ENCODE results near the gene ZNF865. TPM values are rescaled to one million over a fixed set of nuclear protein-coding genes. Genes with fewer than 3 reads are reported as not detected.

ZNF865 gene
- total RNA-seq, result 1.2 and 2.0 TPM in 2 replicates

DNA sequence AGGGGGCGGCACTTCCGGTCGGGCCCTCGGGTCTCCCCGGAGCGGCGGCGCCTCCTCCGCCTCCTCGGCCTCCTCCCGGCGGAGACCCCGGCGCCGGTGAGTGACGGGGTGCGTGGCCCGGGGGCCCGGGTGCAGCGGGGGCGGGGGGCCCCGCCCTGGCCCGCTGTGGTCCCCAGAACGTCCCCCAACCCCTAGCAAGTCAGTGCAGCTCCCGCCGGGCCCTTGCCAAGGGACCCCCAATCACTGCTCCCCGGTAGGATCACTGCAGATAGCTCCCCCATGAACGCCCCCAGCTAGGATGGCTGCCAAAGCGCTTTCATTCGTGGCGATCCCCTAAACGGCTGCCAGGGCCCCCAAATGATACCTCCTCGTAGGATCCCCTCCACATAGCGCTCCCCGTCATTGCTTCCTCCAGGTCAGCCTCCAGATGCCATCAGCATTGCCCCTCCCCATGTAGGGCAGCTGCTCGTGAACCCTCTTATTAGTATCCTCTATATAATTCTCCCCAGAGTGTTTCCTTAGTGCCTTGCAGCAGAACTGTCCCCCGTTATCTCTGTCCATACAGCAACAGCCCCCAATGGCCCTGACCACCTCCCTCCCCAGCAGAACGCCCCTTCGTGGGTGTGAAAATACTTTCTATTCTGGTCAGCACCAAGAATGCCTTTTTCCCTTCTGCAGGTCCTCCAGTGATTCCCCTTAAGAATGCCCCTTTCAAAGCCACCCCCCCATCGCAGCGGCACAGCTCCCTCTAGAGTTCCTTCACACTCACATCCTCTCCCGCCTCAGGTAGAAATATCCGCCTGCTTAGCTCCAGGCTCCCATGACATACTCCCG lies at the start of gene ZNF865:
Gene ZNF865 (plus strand): TSS at position 11 of the 834 bp plus-strand sequence. CDS start 7,972 bp downstream, outside the sequence.

GRCh38 chr19:55580628-55581144 lies 24.8 kb upstream of the ZNF865 start, which contains the start of gene ZNF579:
Gene ZNF579, minus strand, starts transcription at chr19:55580848. Its CDS starts 1,209 bp downstream, at chr19:55579639.

DNA sequence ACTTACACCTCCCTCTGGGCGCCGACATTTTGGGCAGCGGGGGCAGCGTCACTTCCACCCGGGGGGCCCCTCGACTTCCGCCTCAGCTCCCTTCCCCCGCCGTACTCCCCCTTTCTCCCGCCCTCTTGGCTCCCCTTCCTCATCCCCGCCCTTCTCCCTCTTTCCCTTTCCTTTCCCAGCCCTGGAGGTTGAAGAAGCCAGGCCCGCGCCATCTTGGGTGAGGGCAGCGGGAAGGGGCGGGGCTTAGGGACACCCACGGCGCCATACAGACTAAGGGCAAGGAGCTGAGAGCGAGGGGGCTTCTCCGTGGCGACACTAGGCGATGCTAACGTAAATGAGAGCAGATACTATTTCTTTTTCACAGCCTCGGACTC lies 6.0 kb upstream of the ZNF865 start, which contains the start of gene FIZ1:
Gene FIZ1 (minus strand): TSS at position 50 of the 374 bp plus-strand sequence. CDS start 1,652 bp downstream, outside the sequence.

GRCh38 chr19:55599842-55600661 lies 5.4 kb upstream of the ZNF865 start, which contains the start of gene ZNF524:
Gene ZNF524, plus strand, starts transcription at chr19:55600288. Its CDS starts 1,825 bp downstream, at chr19:55602113.

GRCh38 chr19:55624109-55625003 lies 18.9 kb downstream of the ZNF865 start, which contains the start of gene ZNF784:
Gene ZNF784, minus strand, starts transcription at chr19:55624566. Its CDS starts 5 bp downstream, at chr19:55624561.

DNA sequence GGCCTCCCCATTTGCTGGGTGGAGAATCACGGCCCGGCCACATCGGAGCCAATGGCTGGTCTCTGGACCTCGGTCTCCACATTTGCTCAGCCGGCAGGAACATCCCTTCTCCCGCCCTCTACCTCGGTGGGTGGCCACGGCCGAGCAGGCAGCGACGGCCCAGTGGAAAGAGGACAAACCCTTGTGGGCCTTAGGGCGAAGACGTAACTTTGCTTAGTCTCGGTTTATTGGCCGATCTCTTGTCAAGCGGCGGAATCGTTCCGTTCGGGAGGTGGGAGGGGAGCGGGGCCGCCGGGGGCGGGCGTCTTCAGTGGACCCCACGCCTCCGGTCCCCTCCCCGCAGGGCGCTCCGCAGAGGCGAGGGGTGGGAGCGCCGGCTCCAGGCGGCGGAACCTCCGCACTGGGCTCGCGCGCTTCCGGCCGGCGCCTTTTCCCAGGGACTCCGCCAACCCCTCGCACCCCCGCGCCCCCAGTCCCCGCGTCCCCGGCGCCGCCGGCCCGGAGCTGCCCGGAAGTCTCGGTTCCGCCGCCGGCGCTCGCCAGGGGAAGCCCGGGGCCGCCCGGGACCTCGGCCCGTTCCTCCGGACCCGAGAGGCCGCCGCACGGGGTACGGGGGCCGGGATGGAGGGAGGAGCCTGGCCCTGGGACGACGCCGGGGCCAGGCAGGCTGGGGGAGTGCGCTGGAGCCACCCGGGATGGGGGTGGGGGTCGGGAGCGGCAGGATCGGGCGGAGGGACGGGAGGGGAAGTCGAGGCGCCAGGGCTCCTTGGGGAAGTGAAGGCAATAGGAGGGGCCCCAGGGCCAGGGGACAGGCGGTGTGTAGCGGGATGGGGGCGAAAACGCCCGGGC lies 35.4 kb downstream of the ZNF865 start, which contains the start of gene ZNF580:
Gene ZNF580 (plus strand): TSS at position 426 of the 849 bp plus-strand sequence. CDS start 1,507 bp downstream, outside the sequence.

DNA sequence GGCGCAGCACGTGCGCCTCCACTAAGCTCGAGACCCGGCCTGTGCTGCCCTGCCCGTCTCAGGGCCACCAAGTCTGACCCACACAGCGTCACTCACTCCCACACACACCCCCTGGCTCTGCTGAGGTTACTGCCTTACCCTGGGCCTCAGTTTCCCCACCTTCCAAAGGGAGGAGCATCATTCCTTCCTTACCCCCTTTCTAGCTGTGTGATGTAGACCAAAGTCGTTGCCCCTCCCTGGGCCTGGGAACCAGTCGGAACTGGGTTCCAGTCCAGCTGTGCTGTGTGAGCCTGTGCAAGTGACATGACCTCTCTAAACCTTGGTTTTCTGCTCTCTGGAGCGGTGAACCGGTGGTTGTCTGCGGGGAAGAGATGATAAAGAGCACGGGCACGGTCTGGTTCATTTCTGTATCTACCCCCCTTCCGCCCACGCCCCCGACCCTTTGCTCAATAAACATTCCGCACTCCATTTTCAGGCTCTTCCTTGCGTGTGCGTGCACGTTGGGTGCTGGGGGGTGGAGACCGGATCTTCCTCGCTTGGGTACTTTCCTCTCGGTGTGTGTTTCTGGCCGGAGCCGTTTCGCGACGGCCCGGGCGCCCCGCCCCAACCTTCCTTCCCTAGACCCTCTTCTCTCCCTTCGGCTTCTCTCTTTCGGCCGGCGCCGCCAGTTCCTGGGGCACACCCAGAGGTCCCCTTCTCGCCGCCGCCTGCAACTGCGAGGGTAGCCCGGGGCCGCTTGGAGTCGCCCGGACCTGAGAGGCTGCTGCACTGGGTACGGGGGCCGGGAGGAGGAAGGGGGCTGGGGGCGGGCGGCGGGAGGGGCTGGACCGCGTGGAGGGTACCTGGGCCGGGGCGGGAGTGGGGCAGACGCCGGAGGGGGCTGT lies 37.8 kb downstream of the ZNF865 start, which contains the start of gene ZNF581:
Gene ZNF581 (plus strand): TSS at position 647 of the 884 bp plus-strand sequence. CDS start 923 bp downstream, outside the sequence.

DNA sequence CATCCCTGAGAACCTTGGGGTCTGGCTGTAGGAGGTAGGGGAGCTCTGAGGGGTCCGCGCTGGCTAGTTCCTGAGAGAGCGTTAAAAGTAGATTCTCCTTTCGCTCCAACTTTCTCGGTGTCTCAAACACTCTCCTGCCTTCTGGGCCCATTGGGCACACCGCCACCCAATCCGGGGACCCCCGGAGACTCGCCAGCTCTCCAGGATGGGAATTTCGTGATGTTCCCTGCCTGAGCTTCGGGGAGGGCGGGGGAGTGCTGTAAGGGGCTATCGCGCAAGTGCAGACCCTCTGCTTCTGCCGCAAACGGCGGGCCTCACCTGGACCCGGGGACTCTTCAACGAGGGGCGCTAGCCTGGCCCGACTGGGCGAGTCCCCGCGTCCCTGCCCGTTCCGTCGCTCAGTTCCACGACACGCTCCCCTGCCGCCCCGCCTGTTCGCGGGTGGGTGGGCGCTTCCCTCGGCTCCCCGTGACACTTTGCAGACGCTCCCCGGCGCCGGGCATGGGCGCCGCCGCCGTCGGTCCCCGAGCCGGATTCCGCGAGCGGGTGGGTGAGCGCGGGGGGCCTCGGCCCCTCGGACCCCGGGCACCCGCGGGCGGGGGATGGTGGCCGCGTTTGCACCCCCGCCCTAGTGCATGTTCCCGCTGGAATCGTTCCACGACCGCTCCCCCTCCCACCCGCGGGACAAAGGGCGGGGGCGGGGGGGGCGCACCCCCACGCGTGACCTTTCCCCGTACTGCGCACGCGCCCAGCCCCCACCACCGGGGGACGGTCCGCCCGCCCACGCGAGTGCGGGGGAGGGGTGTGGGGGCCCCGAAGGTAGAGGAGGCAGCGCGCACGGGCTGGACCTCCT lies 42.5 kb downstream of the ZNF865 start, which contains the start of gene CCDC106:
Gene CCDC106 (plus strand): TSS at position 481 of the 853 bp plus-strand sequence. CDS start 835 bp downstream, outside the sequence.

GRCh38 chr19:55654868-55655647 lies 49.6 kb downstream of the ZNF865 start, which contains the start of gene U2AF2:
Gene U2AF2, plus strand, starts transcription at chr19:55655035. Its CDS starts 70 bp downstream, at chr19:55655105.

Other genes starting within 250 kb of the ZNF865 start
- not detected in 2 replicates for gene GARIN5B, start 242.4 kb upstream of the ZNF865 start, total RNA-seq
- 0.33 TPM in 1 of 2 replicates, not detected in the other for gene IL11, start 235.2 kb upstream of the ZNF865 start, total RNA-seq
- gene TMEM190, start 228.8 kb upstream of the ZNF865 start, total RNA-seq, result not detected in 2 replicates
- gene TMEM238, start 221.4 kb upstream of the ZNF865 start, total RNA-seq, result 0.33 TPM in 1 of 2 replicates, not detected in the other
- 445 and 511 TPM in 2 replicates for gene RPL28, start 219.7 kb upstream of the ZNF865 start, total RNA-seq
- 106 and 121 TPM in 2 replicates for gene UBE2S, start 197.9 kb upstream of the ZNF865 start, total RNA-seq
- not detected in 2 replicates for gene SHISA7, start 162.3 kb upstream of the ZNF865 start, total RNA-seq
- 60.9 and 67.6 TPM in 2 replicates for gene ISOC2, start 144.0 kb upstream of the ZNF865 start, total RNA-seq
- not detected in 2 replicates for gene C19orf85, start 140.9 kb upstream of the ZNF865 start, total RNA-seq
- gene ZNF628, start 129.0 kb upstream of the ZNF865 start, total RNA-seq, result 2.5 and 9.8 TPM in 2 replicates
- 10.7 and 15.7 TPM in 2 replicates for gene NAT14, start 120.5 kb upstream of the ZNF865 start, total RNA-seq
- 0.33 and 0.57 TPM in 2 replicates for gene SSC5D, start 117.2 kb upstream of the ZNF865 start, total RNA-seq
- gene SBK2, start 68.5 kb upstream of the ZNF865 start, total RNA-seq, result not detected in 2 replicates
- gene SBK3, start 60.1 kb upstream of the ZNF865 start, total RNA-seq, result under 0.01 and 0.10 TPM in 2 replicates
- 5.1 and 11.8 TPM in 2 replicates for gene ZNF579, start 24.8 kb upstream of the ZNF865 start, total RNA-seq
- gene FIZ1, start 6.1 kb upstream of the ZNF865 start, total RNA-seq, result 3.9 and 4.9 TPM in 2 replicates
- 11.9 and 13.7 TPM in 2 replicates for gene ZNF524, start 5.4 kb upstream of the ZNF865 start, total RNA-seq
- gene ZNF784, start 18.9 kb downstream of the ZNF865 start, total RNA-seq, result 4.5 and 6.5 TPM in 2 replicates
- gene ZNF580, start 35.4 kb downstream of the ZNF865 start, total RNA-seq, result 6.9 and 7.4 TPM in 2 replicates
- 20.1 and 34.9 TPM in 2 replicates for gene ZNF581, start 38.0 kb downstream of the ZNF865 start, total RNA-seq
- gene CCDC106, start 42.6 kb downstream of the ZNF865 start, total RNA-seq, result 9.4 and 14.0 TPM in 2 replicates
- gene U2AF2, start 49.4 kb downstream of the ZNF865 start, total RNA-seq, result 109 and 121 TPM in 2 replicates
- gene EPN1, start 69.6 kb downstream of the ZNF865 start, total RNA-seq, result 59.1 and 74.6 TPM in 2 replicates
- not detected in 2 replicates for gene NLRP9, start 132.8 kb downstream of the ZNF865 start, total RNA-seq
- gene RFPL4A, start 153.4 kb downstream of the ZNF865 start, total RNA-seq, result 2.3 TPM in 1 of 2 replicates, not detected in the other
- gene RFPL4AL1, start 163.5 kb downstream of the ZNF865 start, total RNA-seq, result 0.33 TPM in 1 of 2 replicates, not detected in the other
- gene NLRP11, start 226.4 kb downstream of the ZNF865 start, total RNA-seq, result under 0.01 TPM in 1 of 2 replicates, not detected in the other
- gene NLRP4, start 230.9 kb downstream of the ZNF865 start, total RNA-seq, result not detected in 2 replicates

All from vein endothelial cell (primary cell).